ENCODE data around the gene RNF34. TPM values are rescaled to one million over a fixed set of nuclear protein-coding genes. Genes with fewer than 3 reads are reported as not detected.

RNF34 gene
- total RNA-seq, 2 donors from 2014 or later: 88.6 to 99.0 TPM

- no peaks in the 10 kb centered on the region for H3K9me3 Mint-ChIP-seq
- H3K36me3 Mint-ChIP-seq (ENCODE audit: insufficient read depth in 2 of 2): peaks cover 8 to 23% of the 10 kb centered on the region in 2 donors
- H3K27me3 Mint-ChIP-seq (ENCODE audit: low read depth): no peaks in the 10 kb centered on the region
- peaks cover 49% of the 10 kb centered on the region for H3K4me1 Mint-ChIP-seq (ENCODE audit: low read depth)
- ATAC-seq (replicated peaks in 1 of 2): peak; percentile 65 to 68
- peak; percentile 65 to 76 for DNase-seq
- H3K27ac Mint-ChIP-seq: peak overlapping the region; percentile 95
- peak overlapping the region; percentile 82 to 89 for H3K4me3 Mint-ChIP-seq
These were observed 618 bp downstream of the RNF34 start for GRCh38 chr12:121400332-121401139.

GRCh38 chr12:121403721-121404120 is 3.8 kb downstream of the RNF34 start:
- H3K4me1 Mint-ChIP-seq (ENCODE audit: low read depth): peaks cover 61% of the 10 kb centered on the region
- H3K27me3 Mint-ChIP-seq (ENCODE audit: low read depth): no peaks in the 10 kb centered on the region
- H3K27ac Mint-ChIP-seq: no peak overlapping the region
- no peak for ATAC-seq (replicated peaks in 1 of 2)
- no peaks in the 10 kb centered on the region for H3K9me3 Mint-ChIP-seq
- no peak overlapping the region for H3K4me3 Mint-ChIP-seq
- no peak for DNase-seq
- H3K36me3 Mint-ChIP-seq (ENCODE audit: insufficient read depth in 2 of 2): peaks cover 18 to 34% of the 10 kb centered on the region in 2 donors

GRCh38 chr12:121404734-121405133 is 4.8 kb downstream of the RNF34 start:
- Mint-ChIP-seq H3K4me1 (ENCODE audit: low read depth) (peaks cover 57% of the 10 kb centered on the region), H3K4me3 (no peak overlapping the region), H3K9me3 (no peaks in the 10 kb centered on the region), H3K27ac (peak overlapping the region; percentile 42), H3K27me3 (ENCODE audit: low read depth) (no peaks in the 10 kb centered on the region), H3K36me3 (ENCODE audit: insufficient read depth in 2 of 2) (peaks cover 18 to 34% of the 10 kb centered on the region in 2 donors)
- DNase-seq (no peak), ATAC-seq (replicated peaks in 1 of 2) (no peak)

- ATAC-seq (replicated peaks in 1 of 2): no peak
- Mint-ChIP-seq H3K27ac (no peak overlapping the region), H3K27me3 (ENCODE audit: low read depth) (no peaks in the 10 kb centered on the region), H3K9me3 (no peaks in the 10 kb centered on the region), H3K4me3 (no peak overlapping the region), H3K4me1 (ENCODE audit: low read depth) (peaks cover 57% of the 10 kb centered on the region), H3K36me3 (ENCODE audit: insufficient read depth in 2 of 2) (peaks cover 15 to 34% of the 10 kb centered on the region in 2 donors)
- no peak for DNase-seq
These were observed 5.3 kb downstream of the RNF34 start for GRCh38 chr12:121405211-121405610.

- peaks cover 5% of the 10 kb centered on the region for H3K4me1 Mint-ChIP-seq (ENCODE audit: low read depth)
- no peak overlapping the region for H3K4me3 Mint-ChIP-seq
These were observed 14.0 kb downstream of the RNF34 start for GRCh38 chr12:121413917-121414316.

GRCh38 chr12:121417847-121418246 is 17.9 kb downstream of the RNF34 start:
- peaks cover 14 to 37% of the 10 kb centered on the region in 2 donors for H3K36me3 Mint-ChIP-seq (ENCODE audit: insufficient read depth in 2 of 2)
- no peak overlapping the region for H3K27ac Mint-ChIP-seq
- H3K9me3 Mint-ChIP-seq: no peaks in the 10 kb centered on the region
- no peaks in the 10 kb centered on the region for H3K27me3 Mint-ChIP-seq (ENCODE audit: low read depth)
- H3K4me1 Mint-ChIP-seq (ENCODE audit: low read depth): peaks cover 11% of the 10 kb centered on the region
- no peak for ATAC-seq (replicated peaks in 1 of 2)
- H3K4me3 Mint-ChIP-seq: no peak overlapping the region
- no peak for DNase-seq

More at GRCh38 chr12:121413917-121414316, 14.0 kb downstream of the RNF34 start:
- no peak overlapping the region for H3K27ac Mint-ChIP-seq
- ATAC-seq (replicated peaks in 1 of 2) (no peak), DNase-seq (no peak)
- no peaks in the 10 kb centered on the region for H3K9me3 Mint-ChIP-seq
- H3K27me3 Mint-ChIP-seq (ENCODE audit: low read depth): no peaks in the 10 kb centered on the region
- H3K36me3 Mint-ChIP-seq (ENCODE audit: insufficient read depth in 2 of 2): peaks cover 3 to 26% of the 10 kb centered on the region in 2 donors

GRCh38 chr12:121420109-121420508 is 20.2 kb downstream of the RNF34 start:
- no peak for ATAC-seq (replicated peaks in 1 of 2)
- Mint-ChIP-seq H3K9me3 (no peaks in the 10 kb centered on the region), H3K4me1 (ENCODE audit: low read depth) (peaks cover 11% of the 10 kb centered on the region), H3K4me3 (no peak overlapping the region), H3K27me3 (ENCODE audit: low read depth) (no peaks in the 10 kb centered on the region), H3K36me3 (ENCODE audit: insufficient read depth in 2 of 2) (peaks cover 22 to 45% of the 10 kb centered on the region in 2 donors), H3K27ac (peak overlapping the region; percentile 64)
- DNase-seq: no peak

- ATAC-seq (replicated peaks in 1 of 2): no peak
- H3K27me3 Mint-ChIP-seq (ENCODE audit: low read depth): no peaks in the 10 kb centered on the region
- H3K27ac Mint-ChIP-seq: no peak overlapping the region
- H3K36me3 Mint-ChIP-seq (ENCODE audit: insufficient read depth in 2 of 2): peaks cover 21 to 41% of the 10 kb centered on the region in 2 donors
- H3K4me1 Mint-ChIP-seq (ENCODE audit: low read depth): peaks cover 6% of the 10 kb centered on the region
- no peak overlapping the region for H3K4me3 Mint-ChIP-seq
- no peak for DNase-seq
- H3K9me3 Mint-ChIP-seq: no peaks in the 10 kb centered on the region
These were observed 23.3 kb downstream of the RNF34 start for GRCh38 chr12:121423253-121423652.

- Mint-ChIP-seq H3K4me1 (ENCODE audit: low read depth) (peaks cover 6% of the 10 kb centered on the region), H3K36me3 (ENCODE audit: insufficient read depth in 2 of 2) (peaks cover 23 to 42% of the 10 kb centered on the region in 2 donors), H3K27ac (peak overlapping the region; percentile 54), H3K9me3 (no peaks in the 10 kb centered on the region), H3K27me3 (ENCODE audit: low read depth) (no peaks in the 10 kb centered on the region), H3K4me3 (no peak overlapping the region)
- ATAC-seq (replicated peaks in 1 of 2): no peak
- no peak for DNase-seq
These were observed 24.0 kb downstream of the RNF34 start for GRCh38 chr12:121423682-121424623.

GRCh38 chr12:121424624-121424975 is 24.7 kb downstream of the RNF34 start:
- Mint-ChIP-seq H3K4me3 (no peak overlapping the region), H3K36me3 (ENCODE audit: insufficient read depth in 2 of 2) (peaks cover 20 to 41% of the 10 kb centered on the region in 2 donors), H3K27ac (peak overlapping the region; percentile 54)

GRCh38 chr12:121427556-121428050 is 27.7 kb downstream of the RNF34 start:
- Mint-ChIP-seq H3K9me3 (no peaks in the 10 kb centered on the region), H3K4me3 (no peak overlapping the region), H3K4me1 (ENCODE audit: low read depth) (no peaks in the 10 kb centered on the region), H3K27me3 (ENCODE audit: low read depth) (no peaks in the 10 kb centered on the region), H3K36me3 (ENCODE audit: insufficient read depth in 2 of 2) (peaks cover 16 to 42% of the 10 kb centered on the region in 2 donors), H3K27ac (no peak overlapping the region)
- ATAC-seq (replicated peaks in 1 of 2) (no peak), DNase-seq (no peak)

More at GRCh38 chr12:121424624-121424975, 24.7 kb downstream of the RNF34 start:
- Mint-ChIP-seq H3K9me3 (no peaks in the 10 kb centered on the region), H3K4me1 (ENCODE audit: low read depth) (peaks cover 6% of the 10 kb centered on the region), H3K27me3 (ENCODE audit: low read depth) (no peaks in the 10 kb centered on the region)
- DNase-seq: no peak
- no peak for ATAC-seq (replicated peaks in 1 of 2)

- H3K27ac Mint-ChIP-seq: peak overlapping the region; percentile 27
- H3K9me3 Mint-ChIP-seq: no peaks in the 10 kb centered on the region
These were observed 29.0 kb downstream of the RNF34 start for GRCh38 chr12:121428883-121429282.

More at GRCh38 chr12:121428883-121429282, 29.0 kb downstream of the RNF34 start:
- Mint-ChIP-seq H3K36me3 (ENCODE audit: insufficient read depth in 2 of 2) (peaks cover 13 to 40% of the 10 kb centered on the region in 2 donors), H3K4me3 (no peak overlapping the region), H3K4me1 (ENCODE audit: low read depth) (no peaks in the 10 kb centered on the region), H3K27me3 (ENCODE audit: low read depth) (no peaks in the 10 kb centered on the region)
- ATAC-seq (replicated peaks in 1 of 2) (no peak), DNase-seq (no peak)

All from activated T-cell treated with anti-CD3 and anti-CD28 coated beads, Interleukin-2, amount 50 U/mL, for 72 hours (primary cell).